Measurements from ENCODE around the gene ALG12.

GRCh38 chr22:49916831-49917230 is 1.4 kb downstream of the ALG12 start:
- TF ChIP-seq CTCF (conservative IDR thresholded peaks at IDR 0.05 in 1 of 2, IDR thresholded peaks at IDR 0.05 in 1 of 2; ENCODE audit: extremely low read depth in 1 of 2, insufficient read depth in 1 of 2, low read depth in 1 of 2, low read length in 2 of 2): no peak
- no peak for TF ChIP-seq EZH2 (IDR thresholded peaks at IDR 0.05; ENCODE audit: borderline replicate concordance, low read length)
